CD14-positive monocyte (primary cell): Measurements from ENCODE around the gene IGF2. TPM values are rescaled to one million over a fixed set of nuclear protein-coding genes. Genes with fewer than 3 reads are reported as not detected.

Source experiments
- DNase-seq, 3 donors: peaks; one replicate each; pipeline ENCODE4 v3.0.0-alpha.2; 2011 to 2022
- H2AFZ ChIP-seq: 2 replicates; pipeline ENCODE4 v1.6.0; 2012; ENCODE audit warnings: mild to moderate bottlenecking, low read depth, low read length, inconsistent platforms; ENCODE audit not compliant: insufficient read depth, poor library complexity, severe bottlenecking
- H3K27ac ChIP-seq, 2 donors: 1 replicate in 1 of 2; 2 replicates in 1 of 2; pipeline ENCODE4 v1.5.1; 2012 to 2013; ENCODE audit warnings: low read length in 2 of 2, control low read depth in 1 of 2, inconsistent platforms in 1 of 2, low read depth in 1 of 2, mild to moderate bottlenecking in 1 of 2
- H3K27me3 ChIP-seq, 2 donors: one replicate each; pipeline versions ENCODE4 v1.6.0 to v1.6.1; 2011 to 2013; ENCODE audit warnings: low read length in 2 of 2; ENCODE audit not compliant: control insufficient read depth in 2 of 2, insufficient read depth in 2 of 2
- H3K36me3 ChIP-seq, 2 donors: replicated peaks in 1 of 2; 1 replicate in 1 of 2; 2 replicates in 1 of 2; pipeline versions ENCODE4 v1.5.1 to v1.6.1; 2012 to 2013; ENCODE audit warnings: low read length in 2 of 2, control low read depth in 1 of 2, inconsistent platforms in 1 of 2, mild to moderate bottlenecking in 1 of 2; ENCODE audit not compliant: insufficient read depth in 2 of 2, control insufficient read depth in 1 of 2
- H3K4me1 ChIP-seq, 2 donors: 1 replicate in 1 of 2; 2 replicates in 1 of 2; pipeline versions ENCODE4 v1.5.1 to v1.6.1; 2012 to 2013; ENCODE audit warnings: low read length in 2 of 2, control low read depth in 1 of 2, inconsistent platforms in 1 of 2, mild to moderate bottlenecking in 1 of 2, moderate library complexity in 1 of 2; ENCODE audit not compliant: insufficient read depth in 2 of 2, control insufficient read depth in 1 of 2
- H3K4me2 ChIP-seq: replicated peaks from 2 replicates; pipeline ENCODE3; 2012; ENCODE audit warnings: low read length, moderate library complexity, mild to moderate bottlenecking; ENCODE audit not compliant: poor library complexity, severe bottlenecking; ENCODE audit errors: extremely low read depth
- H3K4me3 ChIP-seq, 3 experiments: fragments of 200-600 bp in 1 of 3; sonication (generic) in 1 of 3; replicated peaks in 1 of 3; 1 replicate in 2 of 3; 2 replicates in 1 of 3; pipeline ENCODE4 v1.5.1; 2011 to 2013; ENCODE audit warnings: low read length in 3 of 3, mild to moderate bottlenecking in 3 of 3, control low read depth in 2 of 3, low read depth in 2 of 3, inconsistent platforms in 1 of 3, moderate library complexity in 1 of 3
- H3K79me2 ChIP-seq: 2 replicates; pipeline ENCODE4 v1.6.0; 2012; ENCODE audit warnings: mild to moderate bottlenecking, control low read depth, inconsistent platforms, low read length, moderate library complexity; ENCODE audit not compliant: insufficient read depth
- H3K9ac ChIP-seq: 2 replicates; pipeline ENCODE4 v1.6.0; 2017; ENCODE audit warnings: low read length, mild to moderate bottlenecking; ENCODE audit not compliant: insufficient read depth, poor library complexity, severe bottlenecking
- H3K9me3 ChIP-seq, 2 donors: replicated peaks in 1 of 2; 1 replicate in 1 of 2; 2 replicates in 1 of 2; pipeline versions ENCODE4 v1.5.1 to v1.6.1; 2012 to 2013; ENCODE audit warnings: low read length in 2 of 2, control low read depth in 1 of 2; ENCODE audit not compliant: control insufficient read depth in 1 of 2, insufficient read depth in 1 of 2
- H4K20me1 ChIP-seq: 2 replicates; pipeline ENCODE4 v1.6.0; 2012; ENCODE audit warnings: mild to moderate bottlenecking, low read length, control low read depth, moderate library complexity; ENCODE audit not compliant: insufficient read depth
- H3K27ac Mint-ChIP-seq, 7 donors: one replicate each; pipeline ENCODE4 v1.8.0; 2020; ENCODE audit warnings: mild to moderate bottlenecking in 7 of 7, mixed read lengths in 7 of 7, moderate library complexity in 6 of 7, inconsistent platforms in 2 of 7
- H3K27me3 Mint-ChIP-seq, 3 donors: one replicate each; pipeline ENCODE4 v1.8.0; 2021 to 2022; ENCODE audit warnings: low read depth in 3 of 3, mild to moderate bottlenecking in 3 of 3, mixed read lengths in 3 of 3, moderate library complexity in 3 of 3, inconsistent platforms in 1 of 3
- H3K36me3 Mint-ChIP-seq, 2 donors: one replicate each; pipeline ENCODE4 v1.8.0; 2020; ENCODE audit warnings: mixed read lengths in 2 of 2, inconsistent platforms in 1 of 2, mild to moderate bottlenecking in 1 of 2
- H3K4me1 Mint-ChIP-seq: one replicate; pipeline ENCODE4 v1.8.0; 2020; ENCODE audit warnings: mild to moderate bottlenecking, mixed read lengths
- H3K4me3 Mint-ChIP-seq, 2 donors: one replicate each; pipeline ENCODE4 v1.8.0; 2020; ENCODE audit warnings: mild to moderate bottlenecking in 2 of 2, mixed read lengths in 2 of 2, moderate library complexity in 1 of 2
- H3K9me3 Mint-ChIP-seq, 7 donors: one replicate each; pipeline ENCODE4 v1.8.0; 2020 to 2022; ENCODE audit warnings: mixed read lengths in 7 of 7, mild to moderate bottlenecking in 6 of 7, moderate library complexity in 6 of 7, inconsistent platforms in 2 of 7
- WGBS: methylation state at CpG from one replicate; pipeline ENCODE4 v1.1.5; 2013; ENCODE audit warnings: missing lambda C conversion rate; ENCODE audit not compliant: insufficient coverage; 5-methylcytosine and 5-hydroxymethylcytosine counted together
- intact Hi-C, 2 donors: fragments of 100-400 bp; cut with micrococcal nuclease; formaldehyde crosslinking; loops; one replicate each; pipeline versions ENCODE4 v1.15.0 to v1.15.1; 2023
- polyA plus RNA-seq, 3 donors: library from polyadenylated mRNA; depleted of rRNA in 1 of 3; unstranded in 2 of 3; stranded (reverse) in 1 of 3; fragments of 300-500 nt in 2 of 3; fragments of >200 nt in 1 of 3; fragmentation: Illumina TruSeq in 2 of 3; gene quantifications; 1 replicate in 2 of 3; 2 replicates in 1 of 3; pipeline ENCODE4 v1.2.3, GENCODE V29; 2012 to 2021
- TF ChIP-seq, protein P1 (sequence below): fragments of 200-600 bp; IDR thresholded peaks from one replicate; pipeline ENCODE4 v1.8.0; 2022; ENCODE audit warnings: antibody characterized with exemption, mild to moderate bottlenecking

IGF2 gene
- polyA plus RNA-seq, 3 donors: not detected

DNA sequence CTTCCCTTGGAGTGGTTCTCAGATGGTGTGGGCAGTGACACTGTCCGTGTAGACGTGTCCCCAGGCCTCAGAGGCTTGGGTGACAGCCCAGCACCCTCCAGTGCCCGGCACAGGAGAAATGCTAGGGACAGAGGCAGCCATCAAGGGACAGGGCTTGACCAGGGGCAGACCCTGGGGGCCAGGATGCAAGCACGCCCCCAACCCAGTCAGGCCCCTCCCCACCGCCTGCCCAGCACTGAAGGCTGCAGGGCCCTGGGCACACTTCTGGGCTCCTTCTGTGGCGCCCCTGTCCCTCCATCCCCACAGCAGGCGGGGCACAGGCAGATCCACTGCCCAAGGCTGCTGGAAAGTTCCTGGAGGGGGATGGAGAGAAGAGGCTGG lies 11.1 kb downstream of the IGF2 start:
- H3K79me2 ChIP-seq: no peaks in the 10 kb centered on the region
- 100% methylated on average over 1 of the region's 7 CpGs for WGBS

DNA sequence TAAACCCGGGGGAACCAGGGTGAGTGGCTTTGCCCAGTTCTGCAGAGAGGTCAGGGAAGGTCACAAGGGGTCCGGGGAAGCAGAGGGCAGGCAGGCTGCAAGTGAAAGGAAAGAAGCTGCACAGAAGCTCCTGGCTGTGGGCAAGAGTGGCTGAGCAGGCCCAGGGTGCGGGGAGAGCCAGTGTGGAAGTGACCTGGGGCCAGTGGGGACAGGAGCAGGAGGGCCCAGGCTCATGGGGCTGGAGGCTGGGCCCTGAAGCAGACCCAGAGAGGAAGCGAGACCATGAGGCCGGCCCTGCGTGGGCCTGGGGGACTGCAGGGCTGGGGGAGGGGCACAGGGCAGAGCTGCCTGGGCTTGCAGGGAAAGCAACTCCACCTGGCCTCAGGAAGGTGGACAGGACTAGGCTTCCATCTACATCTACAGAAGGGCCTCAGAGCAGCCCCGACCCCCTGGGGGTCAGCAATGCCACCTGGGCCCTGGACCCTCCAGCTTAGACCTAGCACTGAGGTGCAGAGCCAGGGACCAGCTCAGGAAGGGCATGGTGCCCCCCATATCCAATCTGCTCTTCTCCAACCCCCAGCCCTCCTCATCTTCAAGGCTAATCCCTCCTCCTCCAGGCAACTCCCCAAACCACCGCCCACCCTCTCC lies 11.6 kb downstream of the IGF2 start:
- intact Hi-C loops: no loop called here
- H4K20me1 ChIP-seq: no peaks in the 10 kb centered on the region
- Mint-ChIP-seq H3K27ac (no peak overlapping the region), H3K27me3 (peaks cover 18 to 25% (median 19%) of the 10 kb centered on the region in 3 donors), H3K9me3 (peaks cover 0 to 13% (median 6%) of the 10 kb centered on the region in 7 donors), H3K4me1 (no peaks in the 10 kb centered on the region), H3K36me3 (no peaks in the 10 kb centered on the region), H3K4me3 (no peak overlapping the region)
- H3K4me2 ChIP-seq: no peak overlapping the region
- no peaks in the 10 kb centered on the region for H3K79me2 ChIP-seq
- no peak overlapping the region for H3K27ac ChIP-seq
- H3K27me3 ChIP-seq: no peaks in the 10 kb centered on the region
- H3K9me3 ChIP-seq: no peaks in the 10 kb centered on the region
- H3K4me3 ChIP-seq: no peak overlapping the region
- 77% methylated on average over 8 of the region's 8 CpGs for WGBS
- TF ChIP-seq, protein P1, sequence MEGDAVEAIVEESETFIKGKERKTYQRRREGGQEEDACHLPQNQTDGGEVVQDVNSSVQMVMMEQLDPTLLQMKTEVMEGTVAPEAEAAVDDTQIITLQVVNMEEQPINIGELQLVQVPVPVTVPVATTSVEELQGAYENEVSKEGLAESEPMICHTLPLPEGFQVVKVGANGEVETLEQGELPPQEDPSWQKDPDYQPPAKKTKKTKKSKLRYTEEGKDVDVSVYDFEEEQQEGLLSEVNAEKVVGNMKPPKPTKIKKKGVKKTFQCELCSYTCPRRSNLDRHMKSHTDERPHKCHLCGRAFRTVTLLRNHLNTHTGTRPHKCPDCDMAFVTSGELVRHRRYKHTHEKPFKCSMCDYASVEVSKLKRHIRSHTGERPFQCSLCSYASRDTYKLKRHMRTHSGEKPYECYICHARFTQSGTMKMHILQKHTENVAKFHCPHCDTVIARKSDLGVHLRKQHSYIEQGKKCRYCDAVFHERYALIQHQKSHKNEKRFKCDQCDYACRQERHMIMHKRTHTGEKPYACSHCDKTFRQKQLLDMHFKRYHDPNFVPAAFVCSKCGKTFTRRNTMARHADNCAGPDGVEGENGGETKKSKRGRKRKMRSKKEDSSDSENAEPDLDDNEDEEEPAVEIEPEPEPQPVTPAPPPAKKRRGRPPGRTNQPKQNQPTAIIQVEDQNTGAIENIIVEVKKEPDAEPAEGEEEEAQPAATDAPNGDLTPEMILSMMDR: no peak
- no peak for DNase-seq
- no peak overlapping the region for H2AFZ ChIP-seq
- no peaks in the 10 kb centered on the region for H3K36me3 ChIP-seq
- H3K4me1 ChIP-seq: no peaks in the 10 kb centered on the region
- no peak overlapping the region for H3K9ac ChIP-seq

More for the DNA sequence above, 11.1 kb downstream of the IGF2 start:
- Histone ChIP-seq H3K4me3 (no peak overlapping the region), H2AFZ (no peak overlapping the region), H3K4me2 (no peak overlapping the region), H3K9ac (no peak overlapping the region), H3K36me3 (no peaks in the 10 kb centered on the region), H3K4me1 (no peaks in the 10 kb centered on the region), H3K9me3 (no peaks in the 10 kb centered on the region), H3K27ac (no peak overlapping the region), H4K20me1 (no peaks in the 10 kb centered on the region), H3K27me3 (peaks cover 0 to 3% of the 10 kb centered on the region in 2 donors)
- Mint-ChIP-seq H3K27me3 (peaks cover 23 to 30% (median 24%) of the 10 kb centered on the region in 3 donors), H3K4me1 (no peaks in the 10 kb centered on the region), H3K9me3 (peaks cover 0 to 13% (median 6%) of the 10 kb centered on the region in 7 donors), H3K4me3 (no peak overlapping the region), H3K27ac (no peak overlapping the region), H3K36me3 (no peaks in the 10 kb centered on the region)
- DNase-seq: no peak
- TF ChIP-seq, protein P1: no peak
- intact Hi-C loops: no loop called here
